ENCODE data around the gene IGSF21.

IGSF21 gene

GRCh38 chr1:18079941-18080735 is 27.5 kb upstream of the IGSF21 start:
- H3K36me3 ChIP-seq (ENCODE audit: insufficient read depth): no peaks in the 10 kb centered on the region
- no peaks in the 10 kb centered on the region for H3K79me2 ChIP-seq (ENCODE audit: insufficient read depth, low read depth)
- H3K4me3 ChIP-seq (IDR thresholded peaks at IDR 0.05; ENCODE audit: insufficient read depth, low read depth, low read length): no peak overlapping the region
- no peak for TF ChIP-seq CTCF (conservative IDR thresholded peaks at IDR 0.05; ENCODE audit: low read depth, low read length)
- no peak overlapping the region for H3K27ac ChIP-seq
- no peaks in the 10 kb centered on the region for H4K20me1 ChIP-seq (ENCODE audit: insufficient read depth)
- H3K27me3 ChIP-seq (ENCODE audit: insufficient read depth, low read depth): peaks cover 4% of the 10 kb centered on the region; the same call in 1 of the 2 replicates
- no peak overlapping the region for H3K9ac ChIP-seq
- H3K4me1 ChIP-seq (ENCODE audit: low read depth, poor library complexity, severe bottlenecking): no peaks in the 10 kb centered on the region
- H2AFZ ChIP-seq (ENCODE audit: low read depth): no peak overlapping the region
- H3K4me2 ChIP-seq: no peak overlapping the region

GRCh38 chr1:18085387-18086074 is 22.1 kb upstream of the IGSF21 start:
- no peak for TF ChIP-seq CTCF (conservative IDR thresholded peaks at IDR 0.05; ENCODE audit: low read depth, low read length)
- H2AFZ ChIP-seq (ENCODE audit: low read depth): no peak overlapping the region
- H3K27me3 ChIP-seq (ENCODE audit: insufficient read depth, low read depth): no peaks in the 10 kb centered on the region
- no peak overlapping the region for H3K9ac ChIP-seq
- H3K79me2 ChIP-seq (ENCODE audit: insufficient read depth, low read depth): no peaks in the 10 kb centered on the region
- H3K27ac ChIP-seq: no peak overlapping the region
- H4K20me1 ChIP-seq (ENCODE audit: insufficient read depth): no peaks in the 10 kb centered on the region
- no peaks in the 10 kb centered on the region for H3K4me1 ChIP-seq (ENCODE audit: low read depth, poor library complexity, severe bottlenecking)
- H3K36me3 ChIP-seq (ENCODE audit: insufficient read depth): no peaks in the 10 kb centered on the region
- H3K4me2 ChIP-seq: no peak overlapping the region
- H3K4me3 ChIP-seq (IDR thresholded peaks at IDR 0.05; ENCODE audit: insufficient read depth, low read depth, low read length): no peak overlapping the region

GRCh38 chr1:18088077-18088594 is 19.5 kb upstream of the IGSF21 start:
- H3K27ac ChIP-seq: no peak overlapping the region
- no peak overlapping the region for H3K4me2 ChIP-seq
- H3K4me3 ChIP-seq (IDR thresholded peaks at IDR 0.05; ENCODE audit: insufficient read depth, low read depth, low read length): no peak overlapping the region
- H2AFZ ChIP-seq (ENCODE audit: low read depth): no peak overlapping the region
- no peak overlapping the region for H3K9ac ChIP-seq
- H3K79me2 ChIP-seq (ENCODE audit: insufficient read depth, low read depth): no peaks in the 10 kb centered on the region
- no peaks in the 10 kb centered on the region for H4K20me1 ChIP-seq (ENCODE audit: insufficient read depth)
- no peaks in the 10 kb centered on the region for H3K36me3 ChIP-seq (ENCODE audit: insufficient read depth)
- no peaks in the 10 kb centered on the region for H3K27me3 ChIP-seq (ENCODE audit: insufficient read depth, low read depth)
- no peak for TF ChIP-seq CTCF (conservative IDR thresholded peaks at IDR 0.05; ENCODE audit: low read depth, low read length)
- H3K4me1 ChIP-seq (ENCODE audit: low read depth, poor library complexity, severe bottlenecking): no peaks in the 10 kb centered on the region

GRCh38 chr1:18089488-18089887 is 18.1 kb upstream of the IGSF21 start:
- no peaks in the 10 kb centered on the region for H4K20me1 ChIP-seq (ENCODE audit: insufficient read depth)
- no peak overlapping the region for H3K4me3 ChIP-seq (IDR thresholded peaks at IDR 0.05; ENCODE audit: insufficient read depth, low read depth, low read length)
- H3K4me1 ChIP-seq (ENCODE audit: low read depth, poor library complexity, severe bottlenecking): no peaks in the 10 kb centered on the region
- no peak for TF ChIP-seq CTCF (conservative IDR thresholded peaks at IDR 0.05; ENCODE audit: low read depth, low read length)
- H3K79me2 ChIP-seq (ENCODE audit: insufficient read depth, low read depth): no peaks in the 10 kb centered on the region
- no peak overlapping the region for H3K4me2 ChIP-seq
- no peak overlapping the region for H3K27ac ChIP-seq
- H3K27me3 ChIP-seq (ENCODE audit: insufficient read depth, low read depth): no peaks in the 10 kb centered on the region
- no peaks in the 10 kb centered on the region for H3K36me3 ChIP-seq (ENCODE audit: insufficient read depth)
- H3K9ac ChIP-seq: no peak overlapping the region
- H2AFZ ChIP-seq (ENCODE audit: low read depth): no peak overlapping the region
